VCaP (cell line): ENCODE measurements around the gene KMT2E.

Experiments
- H3K27ac ChIP-seq: fragments of 450-650 bp; 2 replicates; pipeline ENCODE4 v1.5.1; 2017
- TF ChIP-seq, protein P1 (sequence below): fragments of 450-650 bp; conservative IDR thresholded peaks from 2 replicates; pipeline ENCODE4 v1.5.1; 2017; ENCODE audit warnings: mild to moderate bottlenecking, moderate library complexity

KMT2E gene, protein sequence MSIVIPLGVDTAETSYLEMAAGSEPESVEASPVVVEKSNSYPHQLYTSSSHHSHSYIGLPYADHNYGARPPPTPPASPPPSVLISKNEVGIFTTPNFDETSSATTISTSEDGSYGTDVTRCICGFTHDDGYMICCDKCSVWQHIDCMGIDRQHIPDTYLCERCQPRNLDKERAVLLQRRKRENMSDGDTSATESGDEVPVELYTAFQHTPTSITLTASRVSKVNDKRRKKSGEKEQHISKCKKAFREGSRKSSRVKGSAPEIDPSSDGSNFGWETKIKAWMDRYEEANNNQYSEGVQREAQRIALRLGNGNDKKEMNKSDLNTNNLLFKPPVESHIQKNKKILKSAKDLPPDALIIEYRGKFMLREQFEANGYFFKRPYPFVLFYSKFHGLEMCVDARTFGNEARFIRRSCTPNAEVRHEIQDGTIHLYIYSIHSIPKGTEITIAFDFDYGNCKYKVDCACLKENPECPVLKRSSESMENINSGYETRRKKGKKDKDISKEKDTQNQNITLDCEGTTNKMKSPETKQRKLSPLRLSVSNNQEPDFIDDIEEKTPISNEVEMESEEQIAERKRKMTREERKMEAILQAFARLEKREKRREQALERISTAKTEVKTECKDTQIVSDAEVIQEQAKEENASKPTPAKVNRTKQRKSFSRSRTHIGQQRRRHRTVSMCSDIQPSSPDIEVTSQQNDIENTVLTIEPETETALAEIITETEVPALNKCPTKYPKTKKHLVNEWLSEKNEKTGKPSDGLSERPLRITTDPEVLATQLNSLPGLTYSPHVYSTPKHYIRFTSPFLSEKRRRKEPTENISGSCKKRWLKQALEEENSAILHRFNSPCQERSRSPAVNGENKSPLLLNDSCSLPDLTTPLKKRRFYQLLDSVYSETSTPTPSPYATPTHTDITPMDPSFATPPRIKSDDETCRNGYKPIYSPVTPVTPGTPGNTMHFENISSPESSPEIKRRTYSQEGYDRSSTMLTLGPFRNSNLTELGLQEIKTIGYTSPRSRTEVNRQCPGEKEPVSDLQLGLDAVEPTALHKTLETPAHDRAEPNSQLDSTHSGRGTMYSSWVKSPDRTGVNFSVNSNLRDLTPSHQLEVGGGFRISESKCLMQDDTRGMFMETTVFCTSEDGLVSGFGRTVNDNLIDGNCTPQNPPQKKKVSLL (N-terminal part only)

DNA sequence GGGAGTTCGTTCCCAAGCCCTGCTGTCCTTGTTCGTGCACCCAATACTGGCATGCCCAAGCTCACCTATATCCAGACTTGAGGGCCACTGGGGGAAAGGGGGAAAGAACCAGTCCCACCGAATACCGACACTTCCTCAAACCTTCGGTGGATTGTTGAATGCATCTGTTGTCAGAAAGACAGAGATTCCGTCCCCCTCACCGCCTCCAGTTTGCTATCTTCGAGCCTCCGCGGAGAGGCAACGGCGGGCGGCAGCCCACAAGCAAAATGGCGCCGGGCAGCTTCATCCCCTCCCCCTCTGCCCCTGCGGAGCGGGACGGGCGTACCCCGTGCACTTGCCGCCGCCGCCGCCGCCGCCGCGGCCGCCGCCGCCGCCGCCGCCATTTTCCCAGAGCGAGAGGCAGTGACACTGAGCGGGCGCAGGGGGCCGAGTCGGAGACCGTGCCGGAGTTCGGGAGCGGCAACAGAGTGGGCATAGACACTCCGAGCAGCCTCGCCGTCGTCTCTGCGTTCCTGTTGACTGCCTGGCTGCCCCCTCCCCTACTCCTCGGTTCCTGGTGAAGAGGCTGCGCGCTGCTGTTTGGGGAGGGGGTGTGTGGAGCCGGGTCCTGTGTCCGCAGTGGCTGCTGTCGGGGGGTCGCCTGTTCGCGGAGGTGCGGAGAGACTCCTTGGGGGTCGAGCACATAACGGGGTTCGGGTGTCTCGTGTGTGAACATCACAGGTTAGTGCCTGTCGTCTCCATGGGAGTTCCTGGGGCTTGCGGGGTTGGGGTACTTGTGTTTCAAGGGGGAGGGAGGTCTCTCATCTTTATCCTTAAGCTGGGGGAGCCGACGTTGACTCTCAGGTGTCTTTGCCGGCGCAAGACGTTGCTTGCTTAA, at the start of gene KMT2E:
KMT2E (plus strand) TSS at position 390 of the 877 bp plus-strand sequence. CDS start 26,748 bp downstream, outside the sequence.
- peak within 1 kb of the TSS; percentile 100 for H3K27ac ChIP-seq
- TF ChIP-seq, protein P1, sequence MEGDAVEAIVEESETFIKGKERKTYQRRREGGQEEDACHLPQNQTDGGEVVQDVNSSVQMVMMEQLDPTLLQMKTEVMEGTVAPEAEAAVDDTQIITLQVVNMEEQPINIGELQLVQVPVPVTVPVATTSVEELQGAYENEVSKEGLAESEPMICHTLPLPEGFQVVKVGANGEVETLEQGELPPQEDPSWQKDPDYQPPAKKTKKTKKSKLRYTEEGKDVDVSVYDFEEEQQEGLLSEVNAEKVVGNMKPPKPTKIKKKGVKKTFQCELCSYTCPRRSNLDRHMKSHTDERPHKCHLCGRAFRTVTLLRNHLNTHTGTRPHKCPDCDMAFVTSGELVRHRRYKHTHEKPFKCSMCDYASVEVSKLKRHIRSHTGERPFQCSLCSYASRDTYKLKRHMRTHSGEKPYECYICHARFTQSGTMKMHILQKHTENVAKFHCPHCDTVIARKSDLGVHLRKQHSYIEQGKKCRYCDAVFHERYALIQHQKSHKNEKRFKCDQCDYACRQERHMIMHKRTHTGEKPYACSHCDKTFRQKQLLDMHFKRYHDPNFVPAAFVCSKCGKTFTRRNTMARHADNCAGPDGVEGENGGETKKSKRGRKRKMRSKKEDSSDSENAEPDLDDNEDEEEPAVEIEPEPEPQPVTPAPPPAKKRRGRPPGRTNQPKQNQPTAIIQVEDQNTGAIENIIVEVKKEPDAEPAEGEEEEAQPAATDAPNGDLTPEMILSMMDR, result 0 out of 2 replicates have a peak, but pooled peaks have one; percentile 14

DNA sequence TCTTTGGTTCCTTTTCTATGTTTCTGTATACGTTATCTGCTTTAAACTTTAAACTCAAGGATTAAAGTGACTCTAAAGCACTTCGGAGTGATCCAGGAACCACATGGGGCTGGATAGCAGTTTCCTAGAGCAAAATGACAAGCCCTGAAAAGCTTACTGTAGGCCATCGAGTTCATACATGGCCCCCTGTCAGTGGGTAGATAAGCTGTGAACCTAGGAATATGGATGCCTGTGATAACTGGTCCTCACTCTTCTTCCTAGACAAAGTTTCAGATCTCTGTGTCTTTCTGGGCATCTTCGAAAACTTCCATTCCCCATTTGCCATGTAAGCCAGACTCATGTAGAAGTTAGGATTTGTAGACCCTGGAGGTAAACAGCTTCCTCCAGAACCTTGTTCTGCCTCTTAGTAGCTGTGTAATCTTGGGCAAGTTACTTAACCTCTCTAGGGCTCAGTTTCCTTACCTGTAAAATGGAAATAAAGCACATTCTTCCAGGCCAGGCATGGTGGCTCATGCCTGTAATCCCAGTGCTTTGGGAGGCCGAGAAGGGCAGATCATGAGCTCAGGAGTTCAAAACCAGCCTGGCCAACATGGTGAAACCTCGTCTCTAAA, 49.3 kb upstream of the KMT2E start:
- H3K27ac ChIP-seq, result no peak overlapping the region
- TF ChIP-seq, protein P1, result no peak

DNA sequence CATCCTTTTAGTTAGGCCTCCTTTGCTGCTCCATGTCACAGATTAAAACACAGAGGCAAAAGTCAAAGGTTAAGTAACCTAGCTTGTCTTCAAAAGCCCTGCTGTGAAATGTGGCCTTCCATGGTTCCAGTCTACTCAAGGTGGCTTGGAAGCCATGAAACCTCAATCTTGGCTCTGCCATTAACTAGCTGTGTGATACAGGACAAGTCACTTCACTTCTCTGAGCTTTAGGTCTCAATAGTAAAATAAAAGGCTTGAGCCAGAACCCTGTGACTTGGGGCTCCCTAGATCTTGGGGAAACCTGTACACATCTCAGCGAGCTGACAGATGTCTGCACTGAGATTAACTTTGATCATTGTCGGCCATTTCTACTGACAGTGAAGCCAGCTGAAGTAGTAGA, 48.0 kb upstream of the KMT2E start:
- no peak overlapping the region for H3K27ac ChIP-seq
- TF ChIP-seq, protein P1, result no peak

DNA sequence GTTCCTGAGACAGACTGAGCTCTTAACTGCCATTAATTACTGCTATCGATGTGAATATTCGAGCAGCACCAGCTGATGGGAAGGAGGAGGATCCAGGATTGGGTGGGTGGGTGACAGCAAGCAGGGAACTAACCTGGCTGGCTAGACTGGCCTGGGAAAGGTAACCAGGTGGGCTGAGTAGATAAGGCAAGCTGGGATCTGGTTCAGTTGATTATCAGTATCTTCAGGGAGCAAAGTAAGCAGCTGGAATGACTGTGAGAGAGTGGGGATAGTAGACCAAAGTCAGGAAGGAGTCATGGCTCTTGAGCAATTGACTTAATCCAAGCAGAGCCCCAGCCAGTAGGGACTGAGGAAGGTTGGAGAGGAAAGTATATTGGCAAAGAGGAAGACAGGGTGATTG, 46.9 kb upstream of the KMT2E start:
- H3K27ac ChIP-seq, result no peak overlapping the region
- TF ChIP-seq, protein P1, result no peak

DNA sequence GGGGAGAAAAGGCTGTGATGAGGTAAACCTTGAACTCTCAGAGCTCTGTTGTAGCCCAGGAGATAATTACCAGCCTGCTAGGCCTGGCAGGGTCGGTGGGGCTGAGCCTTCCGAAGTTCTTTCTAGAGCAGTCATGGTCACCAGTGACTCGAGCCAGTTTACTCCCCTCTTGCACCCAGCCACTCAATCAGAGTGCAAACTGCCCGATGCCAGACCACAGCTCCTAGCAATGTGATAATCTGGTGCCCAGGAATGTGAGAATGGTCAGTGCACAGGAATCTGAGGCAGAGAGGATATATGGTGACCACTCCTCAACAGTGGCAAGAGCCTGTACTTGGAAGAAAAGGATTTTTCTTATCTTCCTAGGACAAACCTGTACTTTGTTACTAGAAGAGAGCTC, 46.4 kb upstream of the KMT2E start:
- TF ChIP-seq, protein P1, result no peak
- H3K27ac ChIP-seq, result no peak overlapping the region; the same call in 1 of the 2 replicates

DNA sequence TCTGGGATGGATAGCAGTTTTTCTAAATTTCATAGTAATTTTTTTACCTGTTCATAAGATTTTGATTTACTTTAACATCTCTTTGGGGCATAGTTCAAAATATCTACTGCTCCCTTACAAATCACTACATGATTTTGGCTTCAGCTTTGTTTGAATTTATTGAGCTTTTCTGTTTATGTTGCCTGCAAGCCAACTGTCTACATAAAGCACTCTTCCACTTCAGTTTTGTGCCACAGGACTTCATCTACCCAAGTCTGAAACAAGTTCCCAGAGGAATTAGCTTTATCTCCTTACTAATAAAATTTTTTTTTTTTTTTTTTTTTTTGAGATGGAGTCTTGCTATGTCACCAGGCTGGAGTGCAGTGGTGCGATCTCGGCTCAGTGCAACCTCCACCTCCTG, 45.4 kb upstream of the KMT2E start:
- no peak overlapping the region for H3K27ac ChIP-seq
- TF ChIP-seq, protein P1, result no peak
